ENCODE data around the gene LIX1.

LIX1 gene

DNA sequence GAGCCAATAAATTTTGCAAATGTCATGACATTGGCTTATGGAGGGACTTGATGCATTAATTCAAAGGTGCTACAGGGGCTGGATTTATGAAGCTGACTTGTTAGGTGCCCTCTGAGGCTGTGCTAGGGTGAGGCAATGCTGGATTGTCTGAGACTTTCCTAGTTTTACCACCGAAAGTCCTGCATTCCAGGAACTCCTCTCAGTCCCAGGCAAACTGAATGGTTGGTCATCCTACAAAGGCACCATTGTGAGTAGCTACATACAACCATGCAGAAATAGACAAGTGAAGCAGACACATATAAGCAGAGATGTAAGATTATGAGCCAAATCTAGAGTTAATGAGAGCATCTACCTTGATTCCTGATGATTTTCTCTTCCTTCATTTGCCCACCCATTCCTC, 95.3 kb downstream of the LIX1 start (continued):
- TF ChIP-seq TSHZ1 (tag by site-specific recombination; IDR thresholded peaks at IDR 0.05; ENCODE audit: borderline replicate concordance) (no peak), GLIS1 (tag by site-specific recombination; IDR thresholded peaks at IDR 0.05) (no peak)
- TF ChIP-seq, protein P1, sequence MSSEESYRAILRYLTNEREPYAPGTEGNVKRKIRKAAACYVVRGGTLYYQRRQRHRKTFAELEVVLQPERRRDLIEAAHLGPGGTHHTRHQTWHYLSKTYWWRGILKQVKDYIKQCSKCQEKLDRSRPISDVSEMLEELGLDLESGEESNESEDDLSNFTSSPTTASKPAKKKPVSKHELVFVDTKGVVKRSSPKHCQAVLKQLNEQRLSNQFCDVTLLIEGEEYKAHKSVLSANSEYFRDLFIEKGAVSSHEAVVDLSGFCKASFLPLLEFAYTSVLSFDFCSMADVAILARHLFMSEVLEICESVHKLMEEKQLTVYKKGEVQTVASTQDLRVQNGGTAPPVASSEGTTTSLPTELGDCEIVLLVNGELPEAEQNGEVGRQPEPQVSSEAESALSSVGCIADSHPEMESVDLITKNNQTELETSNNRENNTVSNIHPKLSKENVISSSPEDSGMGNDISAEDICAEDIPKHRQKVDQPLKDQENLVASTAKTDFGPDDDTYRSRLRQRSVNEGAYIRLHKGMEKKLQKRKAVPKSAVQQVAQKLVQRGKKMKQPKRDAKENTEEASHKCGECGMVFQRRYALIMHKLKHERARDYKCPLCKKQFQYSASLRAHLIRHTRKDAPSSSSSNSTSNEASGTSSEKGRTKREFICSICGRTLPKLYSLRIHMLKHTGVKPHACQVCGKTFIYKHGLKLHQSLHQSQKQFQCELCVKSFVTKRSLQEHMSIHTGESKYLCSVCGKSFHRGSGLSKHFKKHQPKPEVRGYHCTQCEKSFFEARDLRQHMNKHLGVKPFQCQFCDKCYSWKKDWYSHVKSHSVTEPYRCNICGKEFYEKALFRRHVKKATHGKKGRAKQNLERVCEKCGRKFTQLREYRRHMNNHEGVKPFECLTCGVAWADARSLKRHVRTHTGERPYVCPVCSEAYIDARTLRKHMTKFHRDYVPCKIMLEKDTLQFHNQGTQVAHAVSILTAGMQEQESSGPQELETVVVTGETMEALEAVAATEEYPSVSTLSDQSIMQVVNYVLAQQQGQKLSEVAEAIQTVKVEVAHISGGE (tag by site-specific recombination; conservative IDR thresholded peaks at IDR 0.05; ENCODE audit: low read depth): no peak

- CTCF ChIA-PET: interaction anchor here (0.6 to 4.2 kb wide), 5 partner anchors 49 to 294 kb away, joined by 3 to 28 read pairs (median 5); partner anchors contain the start of gene LIX1
- Histone ChIP-seq H3K4me1 (ENCODE audit: control insufficient read depth, insufficient read depth, low read length) (no peaks in the 10 kb centered on the region), H3K27ac (ENCODE audit: extremely low read depth, low read depth, low read length) (no peak overlapping the region), H3K36me3 (ENCODE audit: control insufficient read depth in 2 of 2, insufficient read depth in 1 of 2, low read length in 2 of 2) (no peaks in the 10 kb centered on the region), H3K4me3 (ENCODE audit: low read depth, low read length) (no peak overlapping the region), H3K9me3 (ENCODE audit: control insufficient read depth, insufficient read depth, low read depth, low read length) (no peaks in the 10 kb centered on the region)
- POLR2A ChIA-PET: no interaction called here
- TF ChIP-seq ZNF660 (tag by site-specific recombination; IDR thresholded peaks at IDR 0.05) (no peak), SP7 (tag by site-specific recombination; IDR thresholded peaks at IDR 0.05) (no peak), SCRT1 (tag by site-specific recombination; IDR thresholded peaks at IDR 0.05; ENCODE audit: borderline replicate concordance) (0 out of 2 replicates have a peak, but pooled peaks have one; percentile 12), ZNF623 (tag by site-specific recombination; IDR thresholded peaks at IDR 0.05) (no peak), ZNF175 (tag by site-specific recombination; IDR thresholded peaks at IDR 0.05) (no peak), ZNF654 (tag by site-specific recombination; IDR thresholded peaks at IDR 0.05; ENCODE audit: low read depth) (peak; percentile 13; the same call in 1 of the 2 replicates), ZNF26 (tag by site-specific recombination; IDR thresholded peaks at IDR 0.05) (no peak), KLF8 (tag by site-specific recombination; IDR thresholded peaks at IDR 0.05) (no peak), SCRT2 (tag by site-specific recombination; IDR thresholded peaks at IDR 0.05) (peak; percentile 53; the same call in 1 of the 2 replicates)
- TF ChIP-seq, protein P2, sequence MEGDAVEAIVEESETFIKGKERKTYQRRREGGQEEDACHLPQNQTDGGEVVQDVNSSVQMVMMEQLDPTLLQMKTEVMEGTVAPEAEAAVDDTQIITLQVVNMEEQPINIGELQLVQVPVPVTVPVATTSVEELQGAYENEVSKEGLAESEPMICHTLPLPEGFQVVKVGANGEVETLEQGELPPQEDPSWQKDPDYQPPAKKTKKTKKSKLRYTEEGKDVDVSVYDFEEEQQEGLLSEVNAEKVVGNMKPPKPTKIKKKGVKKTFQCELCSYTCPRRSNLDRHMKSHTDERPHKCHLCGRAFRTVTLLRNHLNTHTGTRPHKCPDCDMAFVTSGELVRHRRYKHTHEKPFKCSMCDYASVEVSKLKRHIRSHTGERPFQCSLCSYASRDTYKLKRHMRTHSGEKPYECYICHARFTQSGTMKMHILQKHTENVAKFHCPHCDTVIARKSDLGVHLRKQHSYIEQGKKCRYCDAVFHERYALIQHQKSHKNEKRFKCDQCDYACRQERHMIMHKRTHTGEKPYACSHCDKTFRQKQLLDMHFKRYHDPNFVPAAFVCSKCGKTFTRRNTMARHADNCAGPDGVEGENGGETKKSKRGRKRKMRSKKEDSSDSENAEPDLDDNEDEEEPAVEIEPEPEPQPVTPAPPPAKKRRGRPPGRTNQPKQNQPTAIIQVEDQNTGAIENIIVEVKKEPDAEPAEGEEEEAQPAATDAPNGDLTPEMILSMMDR (tag by site-specific recombination; IDR thresholded peaks at IDR 0.05): peak; percentile 52
- TF ChIP-seq, protein P3, sequence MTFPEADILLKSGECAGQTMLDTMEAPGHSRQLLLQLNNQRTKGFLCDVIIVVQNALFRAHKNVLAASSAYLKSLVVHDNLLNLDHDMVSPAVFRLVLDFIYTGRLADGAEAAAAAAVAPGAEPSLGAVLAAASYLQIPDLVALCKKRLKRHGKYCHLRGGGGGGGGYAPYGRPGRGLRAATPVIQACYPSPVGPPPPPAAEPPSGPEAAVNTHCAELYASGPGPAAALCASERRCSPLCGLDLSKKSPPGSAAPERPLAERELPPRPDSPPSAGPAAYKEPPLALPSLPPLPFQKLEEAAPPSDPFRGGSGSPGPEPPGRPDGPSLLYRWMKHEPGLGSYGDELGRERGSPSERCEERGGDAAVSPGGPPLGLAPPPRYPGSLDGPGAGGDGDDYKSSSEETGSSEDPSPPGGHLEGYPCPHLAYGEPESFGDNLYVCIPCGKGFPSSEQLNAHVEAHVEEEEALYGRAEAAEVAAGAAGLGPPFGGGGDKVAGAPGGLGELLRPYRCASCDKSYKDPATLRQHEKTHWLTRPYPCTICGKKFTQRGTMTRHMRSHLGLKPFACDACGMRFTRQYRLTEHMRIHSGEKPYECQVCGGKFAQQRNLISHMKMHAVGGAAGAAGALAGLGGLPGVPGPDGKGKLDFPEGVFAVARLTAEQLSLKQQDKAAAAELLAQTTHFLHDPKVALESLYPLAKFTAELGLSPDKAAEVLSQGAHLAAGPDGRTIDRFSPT (tag by site-specific recombination; IDR thresholded peaks at IDR 0.05): no peak
Measured at GRCh38 chr5:97046270-97046982, 96.0 kb downstream of the LIX1 start.
